SK-MEL-5 (cell line): ENCODE data around the gene PLK3. TPM values are rescaled to one million over a fixed set of nuclear protein-coding genes. Genes with fewer than 3 reads are reported as not detected.
A peak's percentile ranks its signal among the peaks of the same experiment; 100 is the strongest.
"Not testable (repeated sequence)": the region's sequence is repeated elsewhere in the genome, so short reads cannot be mapped to it uniquely, and the experiment has no call there.

Source experiments
- DNase-seq: peaks from one replicate; pipeline ENCODE4 v3.0.0-alpha.2; 2016; ENCODE audit warnings: low read depth, low spot score
- in situ Hi-C: cut with HindIII; loops from 2 replicates; pipeline ENCODE4 v1.10.0; 2016; ENCODE audit warnings: low sequenced_read_pairs, high pct_unique_total_duplicates, low pct_unique_long_range_greater_than_20kb
- total RNA-seq: library from RNA; depleted of rRNA; stranded (reverse); fragments of >200 nt; shearing (Covaris generic); gene quantifications from 2 replicates; pipeline ENCODE4 v1.2.3, GENCODE V29; 2014

Gene PLK3
- total RNA-seq, 1 experiment from 2014 or later, result 5.0 TPM

GRCh38 chr1:44785501-44786137 is 14.6 kb upstream of the PLK3 start:
- in situ Hi-C loops, result no loop called here
- no peak for DNase-seq

DNA sequence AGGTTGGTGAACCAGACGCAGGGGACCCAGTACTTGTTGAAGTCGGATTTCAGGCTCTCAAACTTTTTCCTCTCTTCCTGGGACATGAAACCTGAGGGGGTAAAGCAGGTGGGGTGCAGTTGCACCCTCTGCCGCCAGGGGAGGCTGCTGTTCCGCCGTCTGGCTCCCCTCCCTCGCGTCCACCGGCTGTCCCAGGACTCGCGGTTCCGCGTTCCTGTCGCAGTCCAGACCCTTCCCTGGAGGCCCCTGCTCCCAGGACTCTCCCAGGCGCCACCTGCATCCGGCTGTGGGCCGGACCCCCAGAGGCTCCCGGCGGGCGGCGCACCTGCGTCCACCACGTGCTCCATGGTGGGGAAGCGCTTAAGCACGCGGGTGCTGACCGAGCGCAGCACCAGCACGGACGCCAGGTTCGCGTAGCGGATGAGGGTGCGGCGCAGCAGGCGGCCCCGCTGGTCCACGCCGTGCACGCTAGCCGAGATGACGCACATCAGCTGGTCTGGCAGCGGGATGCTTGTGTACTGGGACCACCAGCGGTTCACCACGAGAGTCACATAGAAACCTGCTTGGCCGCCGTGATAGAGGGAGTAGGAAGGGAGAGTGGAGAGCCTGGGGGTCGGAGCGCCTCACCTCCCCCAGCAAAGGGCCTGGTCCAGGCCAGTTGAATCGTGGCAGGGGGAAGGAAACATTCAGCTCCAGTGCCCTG is 13.9 kb upstream of the PLK3 start:
- peak; percentile 39 for DNase-seq
- in situ Hi-C loops, result no loop called here

- no peak for DNase-seq
Measured at GRCh38 chr1:44786841-44787426, 13.2 kb upstream of the PLK3 start.

GRCh38 chr1:44787506-44787905 is 12.7 kb upstream of the PLK3 start:
- no peak for DNase-seq
- in situ Hi-C loops, result no loop called here

More at GRCh38 chr1:44786841-44787426, 13.2 kb upstream of the PLK3 start:
- in situ Hi-C loops, result no loop called here

DNA sequence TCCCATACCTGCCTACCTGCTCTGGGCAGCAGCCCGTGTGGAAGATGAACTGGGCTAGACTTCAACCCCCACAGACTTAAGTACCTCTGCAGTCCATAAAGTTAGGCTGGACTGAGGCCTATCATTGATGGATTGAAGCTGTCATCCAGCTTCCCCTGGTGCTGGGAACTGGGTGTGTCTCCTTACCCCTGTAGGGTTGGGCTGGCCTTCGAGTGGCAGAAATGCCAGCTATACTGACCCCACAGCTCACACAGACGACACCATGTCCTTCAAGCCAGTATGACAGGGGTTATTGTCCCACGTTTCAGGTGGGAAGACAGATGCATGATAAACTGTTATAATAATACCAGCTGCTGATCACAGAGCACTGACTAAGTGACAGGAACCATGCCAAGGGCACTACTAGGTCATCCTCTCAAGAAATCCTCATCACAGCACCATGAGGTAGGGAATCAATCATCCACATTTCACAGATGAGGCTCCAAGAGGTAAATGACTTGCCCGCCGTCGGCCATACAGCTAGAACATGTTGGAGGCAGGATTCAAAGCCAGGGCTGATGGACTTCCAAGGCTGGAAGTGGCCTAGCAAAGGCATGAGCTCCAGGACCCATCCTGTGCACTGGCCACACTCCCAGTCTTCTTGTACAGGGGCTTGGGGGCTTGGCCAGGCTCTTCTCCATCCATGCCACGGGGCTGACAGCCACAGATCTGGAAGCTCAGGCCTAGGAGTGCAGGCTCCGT is 11.9 kb upstream of the PLK3 start, which contains the start of gene BEST4:
Gene BEST4, minus strand, starts transcription at position 51 of the 741 bp plus-strand sequence. CDS start 465 bp downstream, outside the sequence.
- in situ Hi-C loops, result no loop called here
- no peak for DNase-seq

- in situ Hi-C loops, result no loop called here
- DNase-seq, result no peak
Measured at GRCh38 chr1:44790968-44791801, 9.0 kb upstream of the PLK3 start.

DNA sequence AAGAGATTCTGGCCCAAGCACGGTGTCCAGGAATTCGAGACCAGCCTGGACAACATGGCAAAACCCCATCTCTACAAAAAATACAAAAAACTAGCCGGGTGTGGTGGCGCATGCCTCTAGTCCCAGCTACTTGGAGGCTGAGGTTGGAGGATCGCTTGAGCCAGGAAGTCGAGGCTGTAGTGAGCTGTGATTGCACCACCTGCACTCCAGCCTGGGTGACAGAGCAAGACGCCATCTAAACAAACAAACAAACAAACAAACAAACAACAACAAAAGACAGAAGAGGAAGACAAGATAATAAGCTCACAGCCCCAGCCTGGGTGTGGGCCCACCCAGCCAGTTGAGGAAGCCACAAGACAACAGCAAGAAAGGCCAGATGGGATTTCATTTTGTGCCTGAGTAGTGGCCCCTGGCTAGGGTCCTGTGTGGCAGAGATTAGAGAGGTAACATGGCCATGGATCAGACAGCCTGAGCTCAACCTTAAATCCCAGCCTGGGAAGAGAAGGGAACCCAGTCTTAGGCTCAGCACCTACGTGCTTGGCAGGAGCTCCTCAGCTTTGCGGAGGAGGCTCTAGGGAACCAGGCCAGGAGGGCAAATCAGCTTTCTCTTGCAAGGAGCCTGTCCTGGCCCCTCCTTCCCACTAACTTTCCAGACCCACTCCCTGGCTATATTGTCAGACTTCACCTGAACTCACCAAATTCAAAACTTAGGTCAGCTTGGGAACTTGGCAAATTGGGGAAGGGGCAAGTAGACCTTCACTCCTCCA is 7.3 kb upstream of the PLK3 start:
- in situ Hi-C loops, result no loop called here
- DNase-seq, result no peak

DNA sequence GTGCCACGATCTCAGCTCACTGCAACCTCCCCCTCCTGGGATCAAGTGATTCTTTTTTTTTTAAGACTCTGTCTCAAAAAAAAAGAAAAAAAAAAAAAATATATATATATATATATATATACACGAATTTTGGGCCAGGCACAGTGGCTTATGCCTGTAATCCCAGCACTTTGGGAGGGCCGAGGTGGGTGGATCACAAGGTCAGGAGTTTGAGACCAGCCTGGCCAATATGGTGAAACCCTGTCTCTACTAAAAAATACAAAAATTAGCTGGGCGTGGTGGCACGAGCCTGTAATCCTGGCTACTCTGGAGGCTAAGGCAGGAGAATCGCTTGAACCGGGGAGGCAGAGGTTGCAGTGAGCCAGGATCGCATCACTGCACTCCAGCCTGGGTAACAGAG is 2.3 kb upstream of the PLK3 start:
- in situ Hi-C loops, result not testable (repeated sequence)

DNA sequence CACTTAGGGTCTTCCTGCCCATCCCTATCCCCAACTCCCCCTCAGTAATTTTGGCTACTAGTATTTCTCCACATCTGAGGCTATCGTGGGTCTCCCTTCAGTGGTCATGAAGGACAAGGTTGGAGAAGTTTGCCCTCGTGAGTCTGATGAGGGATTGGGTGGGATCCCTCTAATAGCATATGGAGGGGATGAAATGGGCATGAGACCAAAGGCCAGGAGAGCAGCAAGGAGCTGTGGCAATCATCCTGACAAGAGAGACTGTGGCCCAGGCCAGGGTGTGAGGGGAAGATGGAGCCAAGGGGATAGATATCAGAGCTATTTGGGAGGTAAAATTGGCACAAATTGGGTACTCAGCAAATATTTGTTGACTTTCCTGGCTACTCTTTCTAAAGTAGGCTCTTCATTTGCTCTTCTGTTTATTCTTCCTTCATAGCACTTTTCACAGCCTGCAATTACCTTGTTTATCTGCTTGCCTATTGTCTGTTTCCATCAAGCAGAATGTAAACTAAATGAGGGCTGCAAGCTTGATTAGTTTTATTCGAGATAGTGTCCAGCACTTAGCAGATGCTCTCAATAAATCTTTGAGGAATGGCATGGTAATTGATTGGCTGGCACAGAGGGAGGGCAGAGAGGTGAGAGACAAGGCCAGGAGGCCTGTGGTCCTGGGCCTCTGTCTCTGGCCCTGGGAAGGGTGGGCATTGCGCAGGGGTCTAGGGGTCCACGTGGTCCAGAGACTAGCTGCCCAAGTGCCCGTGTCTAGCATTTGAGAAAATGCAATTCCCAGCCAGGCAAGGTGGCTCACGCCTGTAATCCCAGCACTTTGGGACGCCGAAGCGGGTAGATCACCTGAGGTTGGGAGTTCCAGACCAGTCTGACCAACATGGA is 1.5 kb upstream of the PLK3 start:
- no peak for DNase-seq

More for the DNA sequence above, 2.3 kb upstream of the PLK3 start:
- not testable (repeated sequence) for DNase-seq

DNA sequence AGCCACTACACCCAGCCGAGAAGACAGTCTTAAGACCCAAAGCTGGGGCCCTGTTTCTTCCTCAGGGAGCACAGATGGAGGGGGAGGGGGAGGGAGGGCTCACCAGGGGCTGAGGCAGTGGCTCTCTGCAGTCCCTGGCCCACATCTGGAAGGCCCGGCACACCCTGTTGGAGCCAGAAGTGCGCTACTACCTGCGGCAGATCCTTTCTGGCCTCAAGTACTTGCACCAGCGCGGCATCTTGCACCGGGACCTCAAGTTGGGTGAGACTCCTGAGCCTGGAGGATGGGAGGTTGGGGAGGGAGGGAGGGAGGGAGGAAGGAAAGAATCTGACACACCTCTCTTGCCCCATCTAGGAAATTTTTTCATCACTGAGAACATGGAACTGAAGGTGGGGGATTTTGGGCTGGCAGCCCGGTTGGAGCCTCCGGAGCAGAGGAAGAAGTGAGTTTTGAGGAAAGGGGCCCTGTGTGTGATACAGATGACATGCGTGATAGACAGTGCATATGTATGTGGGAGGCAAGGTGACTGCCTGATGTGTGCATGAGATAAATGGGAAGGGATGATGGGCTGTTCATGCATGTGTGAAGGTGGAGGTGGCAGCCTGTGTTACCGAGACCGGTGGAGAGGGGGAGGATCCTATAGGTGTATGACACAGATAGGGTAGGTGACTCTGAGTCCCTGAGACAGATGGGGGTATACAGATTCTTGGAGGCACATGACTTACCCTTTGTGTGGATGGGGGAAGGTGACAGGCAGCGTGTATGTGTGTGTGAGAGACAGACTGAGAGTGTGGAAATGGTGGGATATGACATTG is 1.5 kb downstream of the PLK3 start:
- in situ Hi-C loops, result no loop called here
- DNase-seq, result no peak

More for the DNA sequence above, 1.5 kb upstream of the PLK3 start:
- in situ Hi-C loops, result no loop called here

- in situ Hi-C loops, result no loop called here
- DNase-seq, result no peak
Measured at GRCh38 chr1:44802306-44803061, 2.3 kb downstream of the PLK3 start.

- DNase-seq, result no peak
- in situ Hi-C loops, result no loop called here
Measured at GRCh38 chr1:44803062-44803311, 2.8 kb downstream of the PLK3 start.

- DNase-seq, result no peak
- in situ Hi-C loops, result no loop called here
Measured at GRCh38 chr1:44803312-44804095, 3.3 kb downstream of the PLK3 start.
